ENCODE data around the gene ZBTB2.
A peak's percentile ranks its signal among the peaks of the same experiment; 100 is the strongest.

Gene ZBTB2

GRCh38 chr6:151436300-151436699, 44.9 kb upstream of the ZBTB2 start:
- no peak for DNase-seq
- Histone ChIP-seq H3K36me3 (peaks cover 32% of the 10 kb centered on the region), H3K4me3 (ENCODE audit: low read depth, low read length) (no peak overlapping the region), H3K27ac (no peak overlapping the region), H3K27me3 (ENCODE audit: insufficient read depth, low read depth, severe bottlenecking) (no peaks in the 10 kb centered on the region), H3K9me3 (ENCODE audit: severe bottlenecking) (no peaks in the 10 kb centered on the region)
- no peak for TF ChIP-seq CTCF (IDR thresholded peaks at IDR 0.05; ENCODE audit: low read depth, low read length)

- Histone ChIP-seq H3K27me3 (ENCODE audit: insufficient read depth, low read depth, severe bottlenecking) (no peaks in the 10 kb centered on the region), H3K9me3 (ENCODE audit: severe bottlenecking) (no peaks in the 10 kb centered on the region), H3K36me3 (peaks cover 47% of the 10 kb centered on the region), H3K27ac (no peak overlapping the region), H3K4me3 (ENCODE audit: low read depth, low read length) (no peak overlapping the region)
- no peak for DNase-seq
- TF ChIP-seq CTCF (IDR thresholded peaks at IDR 0.05; ENCODE audit: low read depth, low read length), result no peak
These were observed 43.0 kb upstream of the ZBTB2 start for GRCh38 chr6:151434369-151434768.

GRCh38 chr6:151432651-151433050, 41.3 kb upstream of the ZBTB2 start:
- no peak for TF ChIP-seq CTCF (IDR thresholded peaks at IDR 0.05; ENCODE audit: low read depth, low read length)
- H3K27ac ChIP-seq, result no peak overlapping the region
- DNase-seq, result no peak
- no peaks in the 10 kb centered on the region for H3K27me3 ChIP-seq (ENCODE audit: insufficient read depth, low read depth, severe bottlenecking)
- H3K9me3 ChIP-seq (ENCODE audit: severe bottlenecking), result no peaks in the 10 kb centered on the region
- peaks cover 59% of the 10 kb centered on the region for H3K36me3 ChIP-seq
- no peak overlapping the region for H3K4me3 ChIP-seq (ENCODE audit: low read depth, low read length)

- no peak for DNase-seq
- Histone ChIP-seq H3K27me3 (ENCODE audit: insufficient read depth, low read depth, severe bottlenecking) (no peaks in the 10 kb centered on the region), H3K27ac (no peak overlapping the region), H3K36me3 (peaks cover 67% of the 10 kb centered on the region), H3K9me3 (ENCODE audit: severe bottlenecking) (no peaks in the 10 kb centered on the region), H3K4me3 (ENCODE audit: low read depth, low read length) (no peak overlapping the region)
- TF ChIP-seq CTCF (IDR thresholded peaks at IDR 0.05; ENCODE audit: low read depth, low read length), result no peak
These were observed 40.0 kb upstream of the ZBTB2 start for GRCh38 chr6:151431337-151431736.

GRCh38 chr6:151430886-151431285, 39.5 kb upstream of the ZBTB2 start:
- peak; percentile 21; the same call in 1 of the 2 replicates for TF ChIP-seq CTCF (IDR thresholded peaks at IDR 0.05; ENCODE audit: low read depth, low read length)
- no peak for DNase-seq
- H3K9me3 ChIP-seq (ENCODE audit: severe bottlenecking), result no peaks in the 10 kb centered on the region
- H3K27ac ChIP-seq, result no peak overlapping the region
- H3K36me3 ChIP-seq, result peaks cover 65% of the 10 kb centered on the region
- no peaks in the 10 kb centered on the region for H3K27me3 ChIP-seq (ENCODE audit: insufficient read depth, low read depth, severe bottlenecking)
- H3K4me3 ChIP-seq (ENCODE audit: low read depth, low read length), result no peak overlapping the region

- no peaks in the 10 kb centered on the region for H3K27me3 ChIP-seq (ENCODE audit: insufficient read depth, low read depth, severe bottlenecking)
- H3K36me3 ChIP-seq, result peaks cover 70% of the 10 kb centered on the region
- no peak overlapping the region for H3K4me3 ChIP-seq (ENCODE audit: low read depth, low read length)
- DNase-seq, result no peak
- TF ChIP-seq CTCF (IDR thresholded peaks at IDR 0.05; ENCODE audit: low read depth, low read length), result no peak
- no peak overlapping the region for H3K27ac ChIP-seq
- H3K9me3 ChIP-seq (ENCODE audit: severe bottlenecking), result no peaks in the 10 kb centered on the region
These were observed 36.9 kb upstream of the ZBTB2 start for GRCh38 chr6:151428093-151428735.
